ENCODE data around the gene CPNE1.

Gene CPNE1

GRCh38 chr20:35598476-35598875 lies 66.2 kb downstream of the CPNE1 start:
- DNase-seq = no peak

GRCh38 chr20:35597186-35597585 lies 67.5 kb downstream of the CPNE1 start:
- no peak for DNase-seq

GRCh38 chr20:35595901-35596300 lies 68.8 kb downstream of the CPNE1 start:
- DNase-seq = no peak

- no peak for DNase-seq
These were observed 69.2 kb downstream of the CPNE1 start for GRCh38 chr20:35595456-35595855.

GRCh38 chr20:35592339-35592974 lies 72.2 kb downstream of the CPNE1 start:
- no peak for DNase-seq

- DNase-seq = no peak
These were observed 76.3 kb downstream of the CPNE1 start for GRCh38 chr20:35588397-35588796.

- no peak for DNase-seq
These were observed 77.3 kb downstream of the CPNE1 start for GRCh38 chr20:35587436-35587835.

GRCh38 chr20:35586751-35587425 lies 77.8 kb downstream of the CPNE1 start:
- no peak for DNase-seq

GRCh38 chr20:35583636-35584560 lies 80.8 kb downstream of the CPNE1 start:
- DNase-seq = no peak

GRCh38 chr20:35582741-35583404 lies 81.8 kb downstream of the CPNE1 start:
- DNase-seq = no peak

- no peak for DNase-seq
These were observed 82.6 kb downstream of the CPNE1 start for GRCh38 chr20:35582131-35582530.

- DNase-seq = no peak
These were observed 85.5 kb downstream of the CPNE1 start for GRCh38 chr20:35579196-35579595.

GRCh38 chr20:35578469-35578868 lies 86.2 kb downstream of the CPNE1 start:
- DNase-seq = no peak

GRCh38 chr20:35576816-35577215 lies 87.9 kb downstream of the CPNE1 start:
- no peak for DNase-seq

Measured in NCI-H1092 (cell line).